Neural cell (in vitro differentiated cells): ENCODE data around the gene PRKX. TPM values are rescaled to one million over a fixed set of nuclear protein-coding genes. Genes with fewer than 3 reads are reported as not detected.

Source experiments
- H2AFZ ChIP-seq: fragments of 200-600, 300-800 bp; sonication (generic), shearing (Covaris generic); 2 replicates; pipeline ENCODE4 v1.6.0; 2014; ENCODE audit warnings: low read depth, mild to moderate bottlenecking, antibody characterized with exemption, low read length, moderate library complexity
- H3F3A ChIP-seq: fragments of 200-600 bp; shearing (Covaris generic); 2 replicates; pipeline ENCODE4 v1.6.1; 2016; ENCODE audit warnings: mild to moderate bottlenecking, moderate library complexity, mixed read lengths, antibody characterized with exemption, low read length; ENCODE audit not compliant: insufficient read depth, poor library complexity, severe bottlenecking
- H3K27ac ChIP-seq: fragments of 200-600, 300-800 bp; sonication (generic), shearing (Covaris generic); 2 replicates; pipeline ENCODE4 v1.5.1; 2014; ENCODE audit warnings: mild to moderate bottlenecking, low read length, moderate library complexity
- H3K27me3 ChIP-seq: fragments of 300-800, 200-600 bp; sonication (generic), shearing (Covaris generic); 2 replicates; pipeline ENCODE4 v1.6.0; 2014; ENCODE audit warnings: mild to moderate bottlenecking, low read depth, low read length, moderate library complexity; ENCODE audit not compliant: insufficient read depth
- H3K36me3 ChIP-seq: fragments of 300-800, 200-600 bp; sonication (generic), shearing (Covaris generic); 2 replicates; pipeline ENCODE4 v1.5.1; 2014; ENCODE audit warnings: mild to moderate bottlenecking, antibody characterized with exemption, low read length, moderate library complexity; ENCODE audit not compliant: insufficient read depth
- H3K4me2 ChIP-seq: fragments of 300-800, 200-600 bp; sonication (generic), shearing (Covaris generic); 2 replicates; pipeline ENCODE4 v1.6.0; 2014; ENCODE audit warnings: mild to moderate bottlenecking, low read length
- H3K4me3 ChIP-seq: fragments of 300-800, 200-600 bp; sonication (generic), shearing (Covaris generic); 2 replicates; pipeline ENCODE4 v1.5.1; 2014; ENCODE audit warnings: mild to moderate bottlenecking, low read length, moderate library complexity
- H3K79me2 ChIP-seq: fragments of 200-600 bp; shearing (Covaris generic); replicated peaks from 2 replicates; pipeline ENCODE4 v1.6.0; 2014; ENCODE audit warnings: mild to moderate bottlenecking, low read length, moderate library complexity; ENCODE audit not compliant: insufficient read depth
- H3K9ac ChIP-seq: fragments of 300-800, 200-600 bp; sonication (generic), shearing (Covaris generic); 2 replicates; pipeline ENCODE4 v1.6.1; 2016; ENCODE audit warnings: mild to moderate bottlenecking, low read length, mixed read lengths
- H3K9me2 ChIP-seq: fragments of 200-600 bp; shearing (Covaris generic); 2 replicates; pipeline ENCODE4 v1.6.1; 2016; ENCODE audit warnings: mild to moderate bottlenecking, low read length, mixed read lengths; ENCODE audit not compliant: insufficient read depth
- H3K9me3 ChIP-seq: fragments of 200-600, 300-800 bp; sonication (generic), shearing (Covaris generic); 2 replicates; pipeline ENCODE4 v1.6.1; 2016; ENCODE audit warnings: mild to moderate bottlenecking, mixed run types, low read length, moderate library complexity, mixed read lengths
- H4K20me1 ChIP-seq: fragments of 200-600 bp; shearing (Covaris generic); 2 replicates; pipeline ENCODE4 v1.6.1; 2016; ENCODE audit warnings: mild to moderate bottlenecking, mixed run types; ENCODE audit not compliant: insufficient read depth
- EP300 ChIP-seq: fragments of 450-650 bp; conservative IDR thresholded peaks from 2 replicates; pipeline ENCODE4 v1.6.1; 2014; ENCODE audit warnings: antibody characterized with exemption, mild to moderate bottlenecking, moderate library complexity; ENCODE audit not compliant: poor library complexity, severe bottlenecking
- EZH2 ChIP-seq: fragments of 200-600, 300-800 bp; shearing (Covaris generic), sonication (generic); IDR thresholded peaks from 2 replicates; pipeline ENCODE4 v1.6.1; 2014; ENCODE audit warnings: antibody characterized with exemption, low read length, borderline replicate concordance, mild to moderate bottlenecking; ENCODE audit not compliant: insufficient read depth, poor library complexity, severe bottlenecking
- MXI1 ChIP-seq: fragments of 450-650 bp; conservative IDR thresholded peaks from 2 replicates; pipeline ENCODE4 v1.6.1; 2014; ENCODE audit warnings: antibody characterized with exemption, mild to moderate bottlenecking; ENCODE audit not compliant: poor library complexity, severe bottlenecking
- POLR2AphosphoS5 ChIP-seq: IDR thresholded peaks from 2 replicates; pipeline ENCODE4 v1.6.1; 2012
- RAD21 ChIP-seq: fragments of 450-650 bp; conservative IDR thresholded peaks from 2 replicates; pipeline ENCODE4 v1.6.1; 2014; ENCODE audit warnings: antibody characterized with exemption, mild to moderate bottlenecking, moderate library complexity
- SMC3 ChIP-seq: fragments of 450-650 bp; conservative IDR thresholded peaks from 2 replicates; pipeline ENCODE4 v1.6.1; 2014; ENCODE audit warnings: antibody characterized with exemption, mild to moderate bottlenecking, moderate library complexity; ENCODE audit not compliant: poor library complexity
- polyA plus RNA-seq: library from polyadenylated mRNA; depleted of rRNA; stranded (reverse); fragments of >200 nt; gene quantifications from 2 replicates; pipeline ENCODE4 v1.2.3, GENCODE V29; 2014
- TF ChIP-seq, protein P1 (sequence below): fragments of 450-650 bp; IDR thresholded peaks from 2 replicates; pipeline ENCODE4 v1.5.1; 2014; ENCODE audit warnings: antibody characterized with exemption, mild to moderate bottlenecking, moderate library complexity; ENCODE audit not compliant: poor library complexity, severe bottlenecking
- TF ChIP-seq, protein P2 (sequence below): IDR thresholded peaks from 2 replicates; pipeline ENCODE4 v1.6.1; 2012; ENCODE audit warnings: borderline replicate concordance

The PRKX gene
- polyA plus RNA-seq, 1 donor from 2014 or later, result 27.4 TPM

- TF ChIP-seq POLR2AphosphoS5 (no peak), MXI1 (no peak), EP300 (no peak), SMC3 (no peak), RAD21 (no peak)
- TF ChIP-seq, protein P1, sequence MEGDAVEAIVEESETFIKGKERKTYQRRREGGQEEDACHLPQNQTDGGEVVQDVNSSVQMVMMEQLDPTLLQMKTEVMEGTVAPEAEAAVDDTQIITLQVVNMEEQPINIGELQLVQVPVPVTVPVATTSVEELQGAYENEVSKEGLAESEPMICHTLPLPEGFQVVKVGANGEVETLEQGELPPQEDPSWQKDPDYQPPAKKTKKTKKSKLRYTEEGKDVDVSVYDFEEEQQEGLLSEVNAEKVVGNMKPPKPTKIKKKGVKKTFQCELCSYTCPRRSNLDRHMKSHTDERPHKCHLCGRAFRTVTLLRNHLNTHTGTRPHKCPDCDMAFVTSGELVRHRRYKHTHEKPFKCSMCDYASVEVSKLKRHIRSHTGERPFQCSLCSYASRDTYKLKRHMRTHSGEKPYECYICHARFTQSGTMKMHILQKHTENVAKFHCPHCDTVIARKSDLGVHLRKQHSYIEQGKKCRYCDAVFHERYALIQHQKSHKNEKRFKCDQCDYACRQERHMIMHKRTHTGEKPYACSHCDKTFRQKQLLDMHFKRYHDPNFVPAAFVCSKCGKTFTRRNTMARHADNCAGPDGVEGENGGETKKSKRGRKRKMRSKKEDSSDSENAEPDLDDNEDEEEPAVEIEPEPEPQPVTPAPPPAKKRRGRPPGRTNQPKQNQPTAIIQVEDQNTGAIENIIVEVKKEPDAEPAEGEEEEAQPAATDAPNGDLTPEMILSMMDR, result no peak
- TF ChIP-seq, protein P2, sequence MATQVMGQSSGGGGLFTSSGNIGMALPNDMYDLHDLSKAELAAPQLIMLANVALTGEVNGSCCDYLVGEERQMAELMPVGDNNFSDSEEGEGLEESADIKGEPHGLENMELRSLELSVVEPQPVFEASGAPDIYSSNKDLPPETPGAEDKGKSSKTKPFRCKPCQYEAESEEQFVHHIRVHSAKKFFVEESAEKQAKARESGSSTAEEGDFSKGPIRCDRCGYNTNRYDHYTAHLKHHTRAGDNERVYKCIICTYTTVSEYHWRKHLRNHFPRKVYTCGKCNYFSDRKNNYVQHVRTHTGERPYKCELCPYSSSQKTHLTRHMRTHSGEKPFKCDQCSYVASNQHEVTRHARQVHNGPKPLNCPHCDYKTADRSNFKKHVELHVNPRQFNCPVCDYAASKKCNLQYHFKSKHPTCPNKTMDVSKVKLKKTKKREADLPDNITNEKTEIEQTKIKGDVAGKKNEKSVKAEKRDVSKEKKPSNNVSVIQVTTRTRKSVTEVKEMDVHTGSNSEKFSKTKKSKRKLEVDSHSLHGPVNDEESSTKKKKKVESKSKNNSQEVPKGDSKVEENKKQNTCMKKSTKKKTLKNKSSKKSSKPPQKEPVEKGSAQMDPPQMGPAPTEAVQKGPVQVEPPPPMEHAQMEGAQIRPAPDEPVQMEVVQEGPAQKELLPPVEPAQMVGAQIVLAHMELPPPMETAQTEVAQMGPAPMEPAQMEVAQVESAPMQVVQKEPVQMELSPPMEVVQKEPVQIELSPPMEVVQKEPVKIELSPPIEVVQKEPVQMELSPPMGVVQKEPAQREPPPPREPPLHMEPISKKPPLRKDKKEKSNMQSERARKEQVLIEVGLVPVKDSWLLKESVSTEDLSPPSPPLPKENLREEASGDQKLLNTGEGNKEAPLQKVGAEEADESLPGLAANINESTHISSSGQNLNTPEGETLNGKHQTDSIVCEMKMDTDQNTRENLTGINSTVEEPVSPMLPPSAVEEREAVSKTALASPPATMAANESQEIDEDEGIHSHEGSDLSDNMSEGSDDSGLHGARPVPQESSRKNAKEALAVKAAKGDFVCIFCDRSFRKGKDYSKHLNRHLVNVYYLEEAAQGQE, result no peak
- Histone ChIP-seq H3K36me3 (no peaks in the 10 kb centered on the region), H3F3A (no peaks in the 10 kb centered on the region), H3K4me3 (no peak overlapping the region), H3K9me3 (no peaks in the 10 kb centered on the region), H3K9me2 (no peaks in the 10 kb centered on the region), H4K20me1 (no peaks in the 10 kb centered on the region), H3K79me2 (no peaks in the 10 kb centered on the region), H3K27me3 (no peaks in the 10 kb centered on the region), H3K4me2 (no peak overlapping the region), H3K9ac (no peak overlapping the region), H2AFZ (no peak overlapping the region), H3K27ac (no peak overlapping the region)
Measured at GRCh38 chrX:3757510-3758025, 44.1 kb upstream of the PRKX start.

- H3K4me3 ChIP-seq, result no peak overlapping the region
Measured at GRCh38 chrX:3748052-3748559, 34.7 kb upstream of the PRKX start.

More at GRCh38 chrX:3748052-3748559, 34.7 kb upstream of the PRKX start:
- Histone ChIP-seq H4K20me1 (no peaks in the 10 kb centered on the region), H3K79me2 (no peaks in the 10 kb centered on the region), H3K27ac (no peak overlapping the region), H3F3A (no peaks in the 10 kb centered on the region), H3K36me3 (no peaks in the 10 kb centered on the region), H3K4me2 (no peak overlapping the region), H3K9ac (no peak overlapping the region), H3K27me3 (no peaks in the 10 kb centered on the region), H2AFZ (no peak overlapping the region), H3K9me3 (no peaks in the 10 kb centered on the region), H3K9me2 (no peaks in the 10 kb centered on the region)
- no peak for TF ChIP-seq EZH2
- TF ChIP-seq, protein P2, result no peak
